Lower lobe of right lung (tissue), 2 donors: Measurements from ENCODE around the gene CNGB1. TPM values are rescaled to one million over a fixed set of nuclear protein-coding genes. Genes with fewer than 3 reads are reported as not detected.
"Not testable (repeated sequence)": the region's sequence is repeated elsewhere in the genome, so short reads cannot be mapped to it uniquely, and the experiment has no call there.

ENCODE experiments used
- ATAC-seq, 2 donors: fragments of 200-7000 bp; cut with Tn5 transposase; one replicate each; pipeline ENCODE4 v1.9.1; 2020 to 2022; ENCODE audit warnings: mild to moderate bottlenecking in 2 of 2, moderate library complexity in 2 of 2
- DNase-seq: peaks from one replicate; pipeline ENCODE4 v3.0.0-alpha.2; 2020
- H3K27ac ChIP-seq: fragments of 200-600 bp; one replicate; pipeline ENCODE4 v1.8.0; 2022
- H3K27me3 ChIP-seq: fragments of 200-600 bp; one replicate; pipeline ENCODE4 v1.8.0; 2022; ENCODE audit warnings: low read depth
- H3K36me3 ChIP-seq: fragments of 200-600 bp; one replicate; pipeline ENCODE4 v1.8.0; 2022; ENCODE audit warnings: mild to moderate bottlenecking
- H3K4me1 ChIP-seq: fragments of 200-600 bp; one replicate; pipeline ENCODE4 v1.8.0; 2022
- H3K4me3 ChIP-seq: fragments of 200-600 bp; one replicate; pipeline ENCODE4 v1.8.0; 2022; ENCODE audit warnings: mild to moderate bottlenecking
- H3K9me3 ChIP-seq: fragments of 200-600 bp; one replicate; pipeline ENCODE4 v1.8.0; 2022
- intact Hi-C: fragments of 100-400 bp; cut with DNase I; formaldehyde crosslinking; loops from one replicate; pipeline ENCODE4 v1.11.0; 2022
- total RNA-seq: library from RNA; stranded (reverse); fragmentation: NEBNext Ultra II Directional; extraction: Animal tissue kit (Norgen Biotek cat#: 25700); gene quantifications from one replicate; pipeline ENCODE4 v1.2.1, GENCODE V29; 2021
- TF ChIP-seq, protein P1 (sequence below): fragments of 200-600 bp; IDR thresholded peaks from one replicate; pipeline ENCODE4 v1.8.0; 2022; ENCODE audit warnings: antibody characterized with exemption, mild to moderate bottlenecking
- donor health status: DM: no; HTN: yes; CAD: no; lungs with severe emphysema.

CNGB1 gene
- total RNA-seq, 1 donor from 2014 or later = 0.35 TPM

DNA sequence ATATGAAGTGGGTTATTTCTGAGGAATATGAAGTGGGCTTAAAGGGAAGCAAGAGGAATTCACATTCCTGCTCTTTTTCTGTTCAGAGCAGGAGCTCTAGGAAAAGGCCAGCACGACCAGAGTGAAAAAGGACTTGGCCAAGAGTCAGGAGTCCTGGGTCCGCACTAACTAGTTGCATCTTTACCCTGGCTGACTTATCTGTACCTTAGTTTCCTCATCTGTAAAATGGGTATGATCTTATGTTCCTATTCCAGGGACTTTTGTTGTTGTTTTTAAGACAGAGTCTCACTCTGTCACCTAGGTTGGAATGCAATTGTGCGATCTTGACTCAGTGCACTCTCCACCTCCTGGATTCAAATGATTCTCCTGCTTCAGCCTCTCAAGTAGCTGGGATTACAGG, 52.5 kb downstream of the CNGB1 start:
- Histone ChIP-seq H3K4me1 (no peaks in the 10 kb centered on the region), H3K27ac (no peak overlapping the region), H3K27me3 (no peaks in the 10 kb centered on the region), H3K36me3 (no peaks in the 10 kb centered on the region), H3K9me3 (no peaks in the 10 kb centered on the region), H3K4me3 (no peak overlapping the region)
- ATAC-seq (no peak), DNase-seq (no peak)
- intact Hi-C loops = no loop called here
- TF ChIP-seq, protein P1, sequence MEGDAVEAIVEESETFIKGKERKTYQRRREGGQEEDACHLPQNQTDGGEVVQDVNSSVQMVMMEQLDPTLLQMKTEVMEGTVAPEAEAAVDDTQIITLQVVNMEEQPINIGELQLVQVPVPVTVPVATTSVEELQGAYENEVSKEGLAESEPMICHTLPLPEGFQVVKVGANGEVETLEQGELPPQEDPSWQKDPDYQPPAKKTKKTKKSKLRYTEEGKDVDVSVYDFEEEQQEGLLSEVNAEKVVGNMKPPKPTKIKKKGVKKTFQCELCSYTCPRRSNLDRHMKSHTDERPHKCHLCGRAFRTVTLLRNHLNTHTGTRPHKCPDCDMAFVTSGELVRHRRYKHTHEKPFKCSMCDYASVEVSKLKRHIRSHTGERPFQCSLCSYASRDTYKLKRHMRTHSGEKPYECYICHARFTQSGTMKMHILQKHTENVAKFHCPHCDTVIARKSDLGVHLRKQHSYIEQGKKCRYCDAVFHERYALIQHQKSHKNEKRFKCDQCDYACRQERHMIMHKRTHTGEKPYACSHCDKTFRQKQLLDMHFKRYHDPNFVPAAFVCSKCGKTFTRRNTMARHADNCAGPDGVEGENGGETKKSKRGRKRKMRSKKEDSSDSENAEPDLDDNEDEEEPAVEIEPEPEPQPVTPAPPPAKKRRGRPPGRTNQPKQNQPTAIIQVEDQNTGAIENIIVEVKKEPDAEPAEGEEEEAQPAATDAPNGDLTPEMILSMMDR = no peak

DNA sequence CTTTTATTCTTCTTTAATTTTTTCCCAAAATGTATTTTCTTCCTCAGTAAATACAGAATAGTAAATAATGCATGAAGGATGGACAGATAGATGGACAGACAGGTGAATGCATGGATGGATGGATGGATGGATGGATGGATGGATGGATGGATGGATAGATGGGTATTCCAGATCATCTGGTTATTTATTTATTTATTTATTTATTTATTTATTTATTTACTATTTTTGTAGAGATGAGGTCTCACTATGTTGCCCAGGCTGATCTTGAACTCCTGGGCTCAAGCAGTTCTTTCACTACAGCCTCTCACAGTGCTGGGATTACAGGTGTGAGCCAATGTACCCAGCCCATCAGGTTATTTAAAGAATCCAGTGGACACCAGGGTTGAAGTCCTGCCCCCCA, 53.0 kb downstream of the CNGB1 start:
- intact Hi-C loops, H3K27me3 ChIP-seq, ATAC-seq, H3K27ac ChIP-seq, H3K4me3 ChIP-seq, H3K4me1 ChIP-seq, DNase-seq, H3K36me3 ChIP-seq, H3K9me3 ChIP-seq: not testable (repeated sequence)

DNA sequence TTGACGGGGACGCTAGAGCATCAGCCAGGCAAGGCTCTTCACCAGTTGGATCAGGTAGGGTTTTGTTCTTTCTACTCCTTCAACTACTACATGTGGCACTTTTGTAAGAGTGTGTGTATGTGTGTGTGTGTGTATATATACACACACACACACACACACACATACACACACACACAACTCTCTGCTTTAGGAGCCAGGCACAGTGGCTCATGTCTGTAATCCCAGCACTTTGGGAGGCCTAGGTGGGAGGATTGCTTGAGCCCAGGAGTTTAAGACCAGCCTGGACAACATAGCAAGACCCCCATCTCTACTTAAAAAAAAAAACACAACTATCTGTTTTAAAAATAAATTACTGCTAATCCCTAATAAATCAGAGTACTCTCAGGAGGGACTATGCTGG, 53.4 kb downstream of the CNGB1 start:
- DNase-seq, H3K4me1 ChIP-seq, intact Hi-C loops, ATAC-seq, H3K4me3 ChIP-seq, H3K36me3 ChIP-seq, H3K27me3 ChIP-seq, H3K9me3 ChIP-seq, H3K27ac ChIP-seq: not testable (repeated sequence)

DNA sequence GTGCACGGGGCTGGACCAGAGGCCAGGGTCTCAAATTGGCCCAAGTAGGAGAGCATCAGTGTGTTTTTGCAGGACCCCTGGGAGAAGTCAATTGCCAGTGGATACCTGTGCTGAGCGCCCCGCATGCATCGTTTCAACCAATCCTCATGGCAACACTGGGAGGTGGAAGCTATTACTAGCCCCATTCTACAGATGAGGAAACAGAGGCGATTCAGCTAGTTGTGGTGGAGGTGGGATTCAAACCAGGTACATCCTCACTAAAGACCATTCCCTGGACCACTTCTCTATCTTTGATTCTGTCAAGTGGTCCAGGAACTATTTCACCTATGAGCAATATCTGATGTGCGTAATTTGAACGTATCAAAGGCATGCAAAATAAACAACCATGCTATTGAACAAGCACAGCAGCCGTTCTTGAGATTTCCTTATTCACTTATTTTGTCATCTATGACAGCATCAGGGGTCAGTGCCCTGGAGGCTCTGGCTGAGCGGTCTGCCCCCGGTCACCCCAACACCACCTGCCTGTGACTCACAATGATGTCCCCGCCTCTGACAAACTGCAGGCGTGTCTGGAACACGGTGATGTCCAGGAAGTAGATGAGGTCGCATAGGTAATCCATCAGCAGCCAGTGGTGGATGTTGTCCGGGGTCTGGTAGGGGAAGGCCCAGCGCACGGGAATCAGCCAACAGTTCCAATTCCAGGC, 54.0 kb downstream of the CNGB1 start:
- DNase-seq (no peak), ATAC-seq (no peak)
- no peaks in the 10 kb centered on the region for H3K36me3 ChIP-seq
- no peak overlapping the region for H3K27ac ChIP-seq
- intact Hi-C loops = no loop called here
- no peaks in the 10 kb centered on the region for H3K9me3 ChIP-seq
- H3K4me1 ChIP-seq = no peaks in the 10 kb centered on the region
- no peaks in the 10 kb centered on the region for H3K27me3 ChIP-seq
- TF ChIP-seq, protein P1 = no peak
- no peak overlapping the region for H3K4me3 ChIP-seq

DNA sequence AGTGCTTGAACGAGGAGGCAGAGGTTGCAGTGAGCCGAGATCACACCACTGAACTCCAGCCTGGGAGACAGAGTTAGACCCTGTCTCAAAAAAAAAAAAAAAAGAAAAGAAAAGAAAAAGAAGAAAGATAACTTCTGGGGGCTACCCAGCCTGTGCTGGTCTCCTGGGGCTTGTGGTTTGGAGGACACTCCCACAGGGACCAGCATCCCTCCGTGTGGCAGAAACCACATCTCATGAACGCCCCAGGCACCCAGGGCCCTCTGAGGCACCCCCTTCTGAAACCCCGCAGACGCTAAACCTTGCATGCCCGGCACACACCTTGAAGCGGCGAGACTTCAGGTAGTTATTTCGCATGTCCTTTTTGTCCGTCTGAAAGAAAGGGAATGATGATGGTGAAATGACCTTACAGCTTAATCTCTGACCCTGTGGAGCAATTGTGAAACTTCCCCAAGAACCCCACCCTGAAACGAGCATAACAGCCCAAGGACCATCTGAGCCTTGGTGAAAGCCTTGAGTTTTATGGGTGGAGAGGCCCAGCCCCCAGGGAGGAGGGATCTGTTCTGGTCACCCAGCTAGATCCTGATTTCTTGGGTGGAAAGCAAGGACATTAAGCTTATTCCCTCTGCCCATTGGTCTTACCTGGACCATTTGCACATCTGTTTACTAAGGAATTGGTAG, 55.0 kb downstream of the CNGB1 start:
- H3K9me3 ChIP-seq = no peaks in the 10 kb centered on the region
- DNase-seq (no peak), ATAC-seq (no peak)
- intact Hi-C loops = no loop called here
- no peak overlapping the region for H3K27ac ChIP-seq
- no peaks in the 10 kb centered on the region for H3K27me3 ChIP-seq
- H3K36me3 ChIP-seq = no peaks in the 10 kb centered on the region
- no peaks in the 10 kb centered on the region for H3K4me1 ChIP-seq
- TF ChIP-seq, protein P1 = no peak
- no peak overlapping the region for H3K4me3 ChIP-seq

DNA sequence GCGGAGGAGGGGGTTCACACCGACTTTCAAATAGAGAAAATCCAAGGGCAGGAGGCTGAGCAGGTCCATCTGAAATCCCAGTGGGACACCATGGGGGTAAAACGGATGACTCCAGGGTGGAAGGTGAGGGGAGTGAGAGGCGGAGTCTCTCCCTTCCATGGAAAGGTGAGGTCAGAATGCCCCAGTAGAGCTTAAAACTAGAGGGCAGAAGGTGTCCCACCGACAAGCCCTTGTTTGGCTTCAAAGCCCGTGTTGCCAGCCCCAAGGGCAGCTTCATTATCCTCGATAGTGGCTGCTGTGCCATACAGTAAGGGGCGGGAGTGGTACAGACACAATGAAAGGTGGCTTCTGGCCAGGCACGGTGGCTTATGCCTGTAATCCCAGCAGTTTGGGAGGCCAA, 55.7 kb downstream of the CNGB1 start:
- H3K27ac ChIP-seq = no peak overlapping the region
- no peak overlapping the region for H3K4me3 ChIP-seq
- no peaks in the 10 kb centered on the region for H3K9me3 ChIP-seq
- ATAC-seq (no peak), DNase-seq (no peak)
- TF ChIP-seq, protein P1 = no peak
- intact Hi-C loops = no loop called here
- H3K36me3 ChIP-seq = no peaks in the 10 kb centered on the region
- H3K4me1 ChIP-seq = no peaks in the 10 kb centered on the region
- H3K27me3 ChIP-seq = no peaks in the 10 kb centered on the region
